ENCODE data around the gene CRIP1.

Gene CRIP1

DNA sequence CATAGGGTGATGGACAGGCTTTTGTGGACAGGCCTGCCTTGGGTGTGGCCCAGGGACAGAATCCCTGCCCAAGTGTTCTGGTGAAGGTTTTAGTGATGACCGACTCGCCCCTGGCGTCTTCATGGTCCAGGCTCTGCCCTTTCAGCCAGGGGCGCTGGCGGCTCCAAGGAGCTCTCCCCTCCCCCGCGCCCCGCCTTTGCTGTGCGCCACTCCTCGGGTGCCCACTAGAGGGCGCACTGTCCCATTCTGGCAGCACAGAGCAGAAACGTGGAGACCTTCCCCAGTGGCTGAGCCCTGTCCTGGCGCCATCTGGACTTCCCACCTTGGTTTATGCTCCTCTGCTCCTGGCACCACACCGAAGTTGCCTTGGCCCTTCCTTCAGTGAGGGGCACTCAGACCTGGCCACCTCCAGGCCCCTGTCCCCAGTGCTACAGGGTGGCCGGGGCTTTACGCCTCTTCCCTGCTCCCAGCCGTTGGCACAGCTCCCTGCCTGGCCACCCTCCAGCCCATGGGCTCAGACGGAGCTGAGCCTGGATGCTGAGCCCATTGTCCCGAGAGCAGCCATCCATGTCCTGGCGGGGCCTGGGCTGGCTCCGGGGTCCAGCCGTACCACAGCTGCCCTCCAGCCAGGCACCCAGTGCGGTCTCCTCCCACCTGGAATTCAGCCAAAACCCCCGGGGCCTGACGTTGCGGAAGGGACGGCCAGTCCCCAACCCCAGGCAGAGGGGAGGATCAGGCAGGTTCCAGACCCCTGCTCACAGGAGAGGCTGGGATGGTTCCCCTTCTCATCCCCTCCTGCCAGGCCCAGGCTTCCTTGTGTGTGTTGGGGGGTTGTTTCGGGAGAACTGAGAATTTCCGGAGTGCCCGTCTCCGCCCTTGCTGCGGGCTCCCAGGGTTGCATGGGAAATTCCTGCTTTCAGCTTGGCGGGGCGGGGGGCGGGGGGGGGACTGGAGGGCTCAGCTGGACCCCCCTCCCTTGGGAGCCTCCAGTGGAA lies 5.6 kb upstream of the CRIP1 start:
- peak; percentile 87 for DNase-seq (ENCODE audit: low spot score)

DNA sequence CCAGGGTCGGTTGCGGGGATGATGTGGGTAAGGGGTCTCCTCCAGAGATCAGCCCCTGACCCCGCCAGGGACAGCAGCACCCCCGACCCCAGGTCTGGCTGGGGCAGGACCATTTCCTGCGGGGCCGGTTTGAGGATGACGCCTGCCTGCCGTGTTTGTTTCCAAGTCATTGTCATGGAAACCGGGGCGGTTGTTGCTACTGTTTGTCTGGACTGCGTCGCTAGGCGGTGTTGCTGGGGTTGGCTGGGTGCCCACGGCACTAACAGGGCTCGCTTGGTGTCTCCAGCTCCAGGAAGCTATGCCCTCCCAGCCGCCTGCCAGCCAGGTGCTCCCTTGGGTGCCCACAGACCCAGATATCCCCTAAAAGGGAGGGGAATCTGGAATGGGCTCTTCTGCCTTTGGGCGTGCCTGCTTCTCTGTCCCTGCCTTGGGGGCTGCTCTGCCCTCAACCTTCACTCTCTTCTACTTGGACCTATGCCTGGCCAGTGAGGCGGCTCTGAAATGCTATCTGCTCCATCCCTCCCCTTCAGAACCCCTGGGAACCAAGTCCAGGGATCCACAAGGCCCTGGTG lies 4.7 kb upstream of the CRIP1 start:
- peak; percentile 89 for DNase-seq (ENCODE audit: low spot score)

DNA sequence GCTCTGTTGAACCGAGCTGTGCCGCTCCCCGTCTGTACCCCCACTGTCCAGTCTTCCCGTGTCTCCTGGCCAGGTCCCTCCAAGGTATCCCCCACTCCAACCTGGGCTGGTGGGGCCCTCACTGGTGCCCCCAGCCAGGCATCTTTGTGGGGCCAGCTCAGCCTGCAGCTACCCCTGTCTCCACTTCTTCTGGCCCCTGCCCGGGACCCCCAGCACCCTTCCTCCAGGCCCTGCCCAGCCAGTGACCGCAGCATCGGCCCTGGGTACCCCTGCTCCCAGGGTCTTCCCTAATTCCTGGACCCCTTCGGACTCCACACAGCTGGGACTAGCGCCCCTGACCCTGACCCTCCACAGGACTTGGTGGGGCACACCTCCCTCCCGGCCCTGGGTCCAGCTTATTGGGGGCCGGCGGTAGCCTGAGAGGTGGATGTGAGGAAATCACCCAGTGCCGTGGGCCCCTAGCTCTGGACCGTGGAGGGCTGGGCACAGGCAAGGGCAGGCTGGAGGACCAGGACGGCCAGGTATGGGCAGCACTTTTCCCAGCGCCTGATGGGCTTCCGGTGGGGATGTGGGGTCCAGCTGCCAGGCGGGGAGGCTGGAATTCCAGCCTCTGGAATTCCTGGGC lies 4.1 kb upstream of the CRIP1 start:
- no peak for DNase-seq (ENCODE audit: low spot score)

DNA sequence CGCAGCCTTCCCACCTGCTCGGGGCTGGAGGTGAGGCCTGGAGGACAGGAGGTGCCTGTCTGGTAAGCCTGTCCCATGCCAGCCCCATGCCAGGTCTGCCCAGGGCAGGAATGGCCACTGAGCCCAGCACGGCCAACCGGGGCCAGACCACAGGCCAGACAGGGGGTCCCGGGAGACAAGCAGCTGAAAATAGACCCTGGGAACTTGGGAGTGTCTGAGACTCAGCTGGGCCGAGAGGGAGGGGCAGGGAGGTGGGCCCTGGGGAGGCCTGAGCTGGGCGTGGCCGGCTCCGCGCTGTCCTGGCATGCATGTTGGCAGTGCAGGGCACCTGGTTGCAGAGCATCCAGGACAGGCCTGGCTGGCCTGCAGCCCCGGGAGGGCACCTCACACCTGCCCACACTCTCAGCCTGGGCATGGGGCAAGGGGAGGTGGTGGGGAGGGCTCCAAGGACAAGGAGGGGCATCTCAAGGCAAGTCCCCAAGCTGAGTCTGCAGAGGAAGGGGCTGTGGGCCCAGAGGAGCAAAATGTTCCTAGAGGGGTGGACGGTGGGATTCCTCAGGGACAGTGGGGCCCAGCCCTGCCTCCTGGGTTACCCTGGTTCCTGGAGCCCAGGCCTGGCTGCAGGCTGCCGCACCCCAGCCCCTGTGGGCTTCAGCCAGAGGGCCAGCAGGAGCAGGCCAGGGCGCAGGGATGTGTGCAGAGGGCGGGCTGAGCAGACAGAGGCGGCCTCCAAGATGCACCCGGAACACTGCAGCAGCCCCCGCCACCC lies 3.2 kb upstream of the CRIP1 start:
- no peak for DNase-seq (ENCODE audit: low spot score)

DNA sequence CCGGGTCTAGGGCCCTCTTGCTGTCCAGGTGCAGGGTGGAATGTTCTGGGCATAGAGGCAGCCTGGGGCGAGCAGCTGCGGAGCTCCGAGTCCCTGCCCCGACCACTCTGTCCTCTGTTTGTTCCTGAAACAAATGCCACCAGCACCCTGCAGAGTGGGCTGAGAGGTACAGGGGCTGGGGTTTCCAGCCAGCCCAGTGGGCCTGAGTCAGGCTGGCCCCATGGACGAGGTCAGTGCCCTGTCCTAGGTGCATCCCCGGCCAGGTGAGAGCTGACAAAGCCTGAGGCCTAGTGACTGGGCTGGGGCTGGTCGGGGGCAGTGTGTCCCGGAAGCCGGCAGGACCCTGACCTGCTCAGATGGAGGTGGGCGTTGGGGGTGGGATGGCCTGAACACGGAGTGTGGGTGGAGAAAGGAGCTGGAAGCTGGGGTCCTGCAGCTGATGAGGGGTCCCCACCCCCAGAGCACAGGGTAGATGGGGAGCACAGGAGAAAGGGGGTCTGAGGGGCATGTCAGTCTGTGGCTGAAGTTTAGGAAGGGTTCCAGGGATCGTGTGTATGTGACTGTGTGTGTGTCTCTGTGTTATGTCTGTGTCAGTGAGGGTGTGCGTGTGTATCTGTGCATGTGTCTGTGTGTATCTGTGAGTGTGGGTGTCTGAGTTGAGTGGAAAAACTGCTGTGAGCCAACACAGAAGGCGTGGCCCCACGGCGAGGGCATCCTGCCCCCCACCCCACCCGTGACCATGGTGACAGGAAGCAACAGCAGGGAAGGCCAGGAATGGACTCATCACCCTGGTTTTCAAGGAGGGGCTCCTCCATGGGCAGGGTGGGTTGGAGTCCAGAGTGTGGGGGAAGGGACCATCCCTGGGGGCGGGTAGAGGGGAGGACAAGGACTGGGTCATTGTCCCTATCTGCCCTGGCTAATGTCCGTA lies 2.4 kb upstream of the CRIP1 start:
- no peak for DNase-seq (ENCODE audit: low spot score)

DNA sequence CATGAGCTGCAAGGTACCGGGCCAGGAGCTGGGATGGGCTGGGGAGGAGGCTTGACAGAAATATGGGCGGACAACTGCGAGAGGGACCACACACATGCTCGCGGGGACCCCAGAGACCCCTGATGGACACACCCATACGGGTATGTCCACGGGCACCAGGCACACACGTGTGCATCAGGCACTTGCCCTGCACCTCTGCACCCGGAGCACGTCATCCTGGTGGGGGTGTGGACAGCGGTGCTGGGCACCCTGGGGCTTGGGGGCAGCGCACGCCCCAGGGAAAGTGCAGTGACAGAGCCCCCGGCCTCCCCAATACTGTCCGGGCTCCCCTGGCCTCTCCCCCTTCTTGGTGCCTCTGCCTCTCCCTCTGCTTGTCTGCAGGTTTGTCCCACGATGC lies 1.7 kb upstream of the CRIP1 start:
- no peak for DNase-seq (ENCODE audit: low spot score)

DNA sequence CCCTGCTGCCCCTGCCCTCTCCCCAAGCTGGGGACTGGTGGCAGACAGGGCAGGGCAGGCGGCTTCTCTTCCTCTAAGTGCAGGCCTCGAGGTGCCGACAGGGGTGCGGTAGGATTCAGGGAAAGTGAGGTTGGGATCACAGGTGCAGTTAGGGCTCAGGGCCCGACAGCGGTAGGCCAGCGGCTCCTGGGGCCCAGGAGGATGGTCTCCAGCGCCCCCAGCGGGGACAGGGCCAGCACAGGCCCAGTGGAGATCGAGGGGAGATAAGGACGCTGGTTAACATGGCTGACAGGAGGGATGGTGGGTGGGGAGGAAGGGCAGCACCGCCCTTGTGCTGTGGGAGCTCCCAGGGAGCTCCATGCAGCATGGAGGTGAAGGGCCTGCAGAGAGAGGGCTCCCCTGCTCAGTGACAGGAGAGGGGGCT lies 935 bp upstream of the CRIP1 start:
- DNase-seq (ENCODE audit: low spot score), result no peak

DNA sequence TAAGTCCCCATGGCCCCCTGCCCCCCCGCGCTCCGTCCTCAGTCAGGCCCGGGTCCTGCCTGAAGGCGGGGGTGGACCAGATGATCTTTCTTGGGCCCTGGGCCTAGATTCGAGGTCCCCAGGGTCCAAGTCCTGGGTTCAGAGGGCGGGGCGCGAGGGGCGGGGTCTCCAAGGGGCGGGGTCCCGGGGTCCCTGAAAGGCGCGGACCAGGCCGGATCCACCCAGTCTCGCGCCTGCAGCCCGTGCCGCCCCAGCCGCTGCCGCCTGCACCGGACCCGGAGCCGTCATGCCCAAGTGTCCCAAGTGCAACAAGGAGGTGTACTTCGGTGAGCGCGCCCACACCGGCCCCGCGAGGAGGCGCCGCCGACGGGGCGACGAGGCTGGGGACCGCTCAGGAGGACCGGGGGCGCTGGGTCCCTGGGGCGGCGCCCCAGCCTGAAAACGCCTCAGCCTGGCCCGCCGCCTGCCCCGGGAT lies 325 bp downstream of the CRIP1 start:
- DNase-seq (ENCODE audit: low spot score), result no peak

DNA sequence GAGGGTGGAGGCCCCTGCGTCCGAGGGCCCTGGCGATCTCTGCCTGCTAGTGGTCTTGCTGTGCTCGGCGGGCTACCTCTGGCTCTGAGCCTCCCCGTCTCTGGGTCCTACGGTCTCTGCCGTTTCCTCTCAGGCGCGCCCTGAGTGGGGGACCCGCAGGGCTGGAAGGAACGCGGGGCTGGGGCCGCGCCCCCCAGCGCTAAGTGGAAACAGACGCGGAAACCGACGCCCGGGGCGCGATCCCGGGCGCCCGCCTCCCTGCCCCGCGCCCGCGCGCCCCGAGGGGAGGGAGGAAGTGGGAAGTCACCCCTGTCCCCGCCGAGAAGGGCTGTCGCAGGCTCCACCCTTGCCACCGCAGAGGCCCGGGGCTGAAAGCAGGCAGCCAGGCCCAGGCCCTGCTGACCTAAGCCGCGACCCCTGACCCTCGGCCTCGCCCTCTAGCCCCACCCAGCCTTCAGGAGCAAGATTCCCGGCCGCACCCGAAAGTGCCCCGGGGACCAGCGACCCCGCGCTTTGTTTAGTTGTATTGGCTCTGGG lies 831 bp downstream of the CRIP1 start:
- DNase-seq (ENCODE audit: low spot score), result peak; percentile 70

DNA sequence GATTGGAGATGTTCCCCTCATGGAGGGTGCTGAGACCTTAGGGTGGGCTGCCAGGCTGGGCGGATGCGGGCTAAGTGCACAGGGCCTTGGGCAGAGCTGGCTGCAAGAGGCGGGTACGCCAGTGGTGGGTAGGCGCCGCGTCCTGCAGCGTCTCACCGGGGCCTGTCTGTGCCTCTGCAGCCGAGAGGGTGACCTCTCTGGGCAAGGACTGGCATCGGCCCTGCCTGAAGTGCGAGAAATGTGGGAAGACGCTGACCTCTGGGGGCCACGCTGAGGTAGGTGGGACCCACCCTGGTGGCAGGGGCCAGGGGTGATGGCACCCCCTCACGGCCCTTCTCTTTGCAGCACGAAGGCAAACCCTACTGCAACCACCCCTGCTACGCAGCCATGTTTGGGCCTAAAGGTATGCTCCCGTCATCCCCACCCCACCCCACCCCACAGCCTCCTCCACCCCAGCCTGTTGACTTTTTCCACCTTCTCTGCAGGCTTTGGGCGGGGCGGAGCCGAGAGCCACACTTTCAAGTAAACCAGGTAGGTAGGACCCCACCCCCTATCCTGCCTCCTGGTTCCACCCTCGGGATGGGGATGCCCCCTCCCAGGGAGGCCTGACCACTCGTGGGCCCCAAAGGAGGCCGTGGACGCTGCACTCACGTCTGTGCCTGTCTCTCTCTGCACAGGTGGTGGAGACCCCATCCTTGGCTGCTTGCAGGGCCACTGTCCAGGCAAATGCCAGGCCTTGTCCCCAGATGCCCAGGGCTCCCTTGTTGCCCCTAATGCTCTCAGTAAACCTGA lies 1.5 kb downstream of the CRIP1 start:
- DNase-seq (ENCODE audit: low spot score), result no peak

DNA sequence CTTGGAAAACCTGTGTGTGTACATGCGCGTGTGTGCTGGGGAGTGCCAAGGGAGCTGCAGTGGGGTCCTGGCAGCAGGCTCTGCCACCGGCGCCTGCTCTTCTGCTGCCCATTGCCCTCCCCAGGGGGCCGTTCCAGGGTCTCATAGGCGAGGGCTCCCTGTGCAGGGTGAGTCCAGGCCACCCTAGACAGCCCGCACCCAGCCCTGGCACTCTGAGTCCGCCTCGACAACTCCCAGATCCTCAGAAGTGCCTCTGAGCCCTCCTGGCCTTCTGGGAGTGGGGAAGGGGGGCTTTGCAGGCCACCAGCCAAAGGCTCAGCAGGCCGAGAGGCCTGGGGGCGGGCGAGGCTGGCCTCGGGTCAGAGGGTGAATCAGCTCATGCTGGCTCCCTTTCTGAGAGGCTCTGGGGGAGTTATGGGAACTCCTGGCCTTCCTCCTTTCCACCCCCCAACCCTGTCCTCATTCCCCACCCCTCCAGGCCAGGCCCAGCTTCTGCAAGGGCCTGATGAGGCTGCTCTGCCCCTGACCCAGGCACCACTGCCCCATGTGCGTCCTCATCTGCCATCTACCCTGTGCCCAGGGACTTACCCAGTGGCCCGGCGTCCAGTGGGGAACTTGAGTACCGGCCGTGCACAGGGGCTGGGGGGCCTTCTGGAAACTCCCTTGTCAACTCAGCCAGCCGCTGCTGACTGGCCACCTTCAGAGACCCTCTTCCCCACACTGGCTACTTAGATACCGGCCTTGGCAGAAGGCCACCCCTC lies 2.3 kb downstream of the CRIP1 start:
- no peak for DNase-seq (ENCODE audit: low spot score)

DNA sequence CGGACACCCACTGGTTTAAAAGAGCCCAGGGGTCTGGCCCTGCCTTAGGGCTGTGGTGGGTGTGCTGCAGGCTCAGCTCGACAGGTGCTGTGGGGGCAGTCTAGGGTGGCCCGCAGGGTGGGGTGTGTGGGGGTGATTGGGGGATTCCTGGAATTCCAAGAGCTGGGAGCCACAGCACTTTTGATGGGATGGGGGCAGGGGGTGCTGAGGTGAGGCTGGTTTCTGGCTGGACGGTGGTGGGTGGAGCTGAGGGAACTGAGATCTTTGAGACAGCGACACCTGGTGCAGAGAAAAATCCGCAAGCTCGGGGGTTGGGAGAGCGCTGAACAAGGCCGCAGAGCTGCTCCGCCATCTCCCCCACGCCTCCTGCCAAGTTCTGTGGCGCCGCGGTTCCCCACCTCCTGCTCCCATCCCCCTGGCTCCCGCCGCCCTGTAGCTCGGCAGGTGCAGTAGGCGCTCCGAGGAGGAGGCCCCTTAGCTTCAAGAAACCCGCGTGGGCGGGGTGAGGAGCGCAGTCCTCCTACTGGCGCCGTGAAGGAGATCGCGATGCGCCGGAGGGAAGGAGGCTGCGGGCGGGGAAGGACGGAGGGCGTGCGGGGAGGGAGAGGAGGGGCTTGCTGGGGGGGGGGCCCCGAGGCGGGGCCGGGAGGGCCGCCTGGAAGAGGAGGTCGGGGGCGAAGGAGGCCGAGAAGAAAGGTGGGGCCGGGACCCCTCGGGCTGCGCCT lies 3.0 kb downstream of the CRIP1 start:
- DNase-seq (ENCODE audit: low spot score), result peak; percentile 80

DNA sequence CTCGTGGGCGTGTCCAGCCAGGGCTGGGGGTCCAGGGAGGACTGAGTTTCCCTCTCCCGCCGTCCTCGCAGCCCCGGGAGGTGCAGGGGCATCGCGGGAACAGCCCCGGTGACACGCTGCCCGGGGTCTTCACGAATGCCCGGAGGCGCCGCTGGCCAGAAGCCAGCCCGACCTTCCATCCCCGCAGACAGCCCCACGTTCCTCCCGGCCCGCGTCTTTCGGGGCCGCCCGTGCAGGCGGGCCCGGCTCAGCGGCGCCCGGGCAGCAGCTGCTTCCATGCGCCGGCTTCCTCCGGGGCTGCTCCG lies 3.5 kb downstream of the CRIP1 start:
- DNase-seq (ENCODE audit: low spot score), result no peak

DNA sequence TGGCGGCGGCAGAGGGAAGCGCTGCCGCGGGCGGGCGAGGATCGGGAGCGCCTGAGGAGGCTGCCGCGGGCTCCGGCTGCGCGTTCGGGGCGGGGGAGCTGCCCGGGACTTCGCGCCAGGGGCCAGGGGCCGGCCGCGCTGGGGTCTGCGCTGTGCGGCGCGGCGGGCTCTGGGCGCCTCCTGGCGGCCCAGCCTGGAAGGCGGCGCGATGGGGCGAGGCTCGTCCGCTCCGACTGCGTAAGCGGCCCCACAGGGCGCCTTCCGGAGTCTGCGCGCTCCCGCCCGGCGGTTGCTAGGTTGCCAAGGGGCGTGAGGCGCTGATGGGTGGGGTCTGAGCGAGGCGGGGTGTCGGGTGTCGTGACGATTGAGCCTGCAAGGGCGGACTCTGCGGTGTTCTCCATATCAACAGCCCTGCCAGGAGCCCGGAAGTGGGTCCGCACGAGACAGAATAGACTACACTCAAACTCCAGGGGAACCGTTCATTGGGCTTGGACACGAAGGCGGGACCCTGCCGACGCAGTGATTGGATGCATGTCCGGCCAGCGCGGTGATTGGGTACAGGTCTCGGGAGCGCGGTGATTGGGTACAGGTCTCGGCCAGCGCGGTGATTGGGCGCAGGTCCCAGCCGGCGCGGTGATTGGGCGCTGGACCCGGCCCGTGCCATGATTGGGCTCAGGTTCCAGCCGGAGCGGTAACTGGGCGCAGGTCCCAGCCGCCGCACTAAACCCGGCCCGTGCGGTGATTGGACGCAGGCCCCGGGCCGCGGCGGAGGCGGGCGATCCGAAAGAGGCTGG lies 4.1 kb downstream of the CRIP1 start, which contains the start of gene TEDC1:
TEDC1 (plus strand) TSS at position 675 of the 794 bp plus-strand sequence. CDS start 130 bp downstream, outside the sequence.
- peak; percentile 97 for DNase-seq (ENCODE audit: low spot score)

DNA sequence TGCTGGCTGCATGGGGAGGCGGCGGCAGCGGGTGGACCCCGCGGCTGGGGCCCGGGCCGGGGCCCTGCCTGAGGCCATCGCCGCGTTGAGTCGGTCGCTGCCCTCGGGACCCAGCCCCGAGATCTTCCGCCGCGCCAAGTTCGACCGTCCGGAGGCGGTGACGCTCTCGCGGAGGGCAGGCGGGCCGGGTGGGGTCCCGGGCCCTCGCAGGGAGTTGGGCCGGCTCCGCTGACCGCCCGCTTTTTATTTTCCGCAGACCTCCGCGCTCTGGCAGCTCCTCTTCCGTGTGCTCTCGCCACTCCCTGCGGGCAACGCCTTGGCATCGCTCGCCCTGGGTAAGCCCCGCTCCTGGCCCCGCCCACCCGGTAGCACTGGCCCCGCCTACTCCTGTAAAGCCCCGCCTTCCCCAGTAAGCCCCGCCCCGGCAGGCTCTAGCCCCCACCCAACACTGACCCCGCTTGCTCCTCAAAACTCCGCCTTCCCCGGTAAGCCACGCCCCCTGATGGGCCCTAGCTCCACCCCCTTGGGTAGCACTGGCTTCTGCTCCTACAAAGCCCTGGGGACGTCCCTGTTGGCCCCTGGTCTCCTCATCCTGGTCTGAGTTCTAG lies 4.8 kb downstream of the CRIP1 start:
- peak; percentile 87 for DNase-seq (ENCODE audit: low spot score)

DNA sequence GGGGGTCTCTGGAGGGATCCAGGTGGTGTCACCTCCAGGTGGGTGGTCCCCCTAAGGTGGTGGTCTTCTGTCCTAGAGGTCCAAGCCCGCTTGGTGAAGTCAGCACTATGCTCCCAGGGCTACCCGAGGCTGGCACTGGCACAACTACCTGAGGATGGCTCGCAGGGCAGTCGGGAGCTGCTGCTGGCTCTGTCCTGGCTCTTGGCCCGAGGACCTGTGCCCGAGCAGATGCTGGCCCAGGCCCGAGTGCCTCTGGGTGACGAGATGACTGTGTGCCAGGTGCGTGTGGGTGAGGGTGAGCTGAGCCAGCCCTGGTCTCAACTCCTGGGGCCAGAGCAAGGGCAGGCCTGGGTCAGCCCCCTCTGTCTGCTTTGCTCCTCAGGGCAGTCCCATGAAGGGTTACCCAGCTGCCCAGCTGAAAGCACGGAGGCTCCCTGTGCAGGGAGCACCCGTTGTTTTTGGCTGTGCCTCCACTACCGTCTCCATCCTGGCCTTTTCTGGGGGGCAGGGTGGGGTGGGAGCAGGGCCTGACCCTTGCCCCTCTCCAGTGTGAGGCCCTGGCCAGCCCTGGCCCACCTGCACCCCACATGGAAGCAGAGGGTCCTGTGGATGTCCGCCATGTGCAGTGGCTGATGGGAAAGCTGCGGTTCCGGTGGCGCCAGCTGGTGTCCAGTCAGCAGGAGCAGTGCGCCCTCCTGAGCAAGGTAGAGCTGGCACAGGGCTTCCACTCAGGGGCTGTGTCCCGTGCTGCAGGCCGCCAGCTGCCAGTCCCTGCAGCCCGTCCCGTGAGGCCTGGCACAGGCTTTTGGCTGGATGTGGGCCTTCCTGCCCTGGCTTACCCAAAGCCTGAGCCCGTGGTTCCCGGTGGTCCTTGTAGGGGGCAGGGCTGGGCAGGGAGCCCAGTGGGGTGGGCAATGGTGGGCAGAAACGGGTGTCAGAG lies 5.6 kb downstream of the CRIP1 start:
- no peak for DNase-seq (ENCODE audit: low spot score)

Data from germinal center (tissue), 1 donor.